ENCODE results near the gene TOX2. TPM values are rescaled to one million over a fixed set of nuclear protein-coding genes. Genes with fewer than 3 reads are reported as not detected.

The TOX2 gene
- total RNA-seq, 1 experiment from 2014 or later = 1.7 TPM

DNA sequence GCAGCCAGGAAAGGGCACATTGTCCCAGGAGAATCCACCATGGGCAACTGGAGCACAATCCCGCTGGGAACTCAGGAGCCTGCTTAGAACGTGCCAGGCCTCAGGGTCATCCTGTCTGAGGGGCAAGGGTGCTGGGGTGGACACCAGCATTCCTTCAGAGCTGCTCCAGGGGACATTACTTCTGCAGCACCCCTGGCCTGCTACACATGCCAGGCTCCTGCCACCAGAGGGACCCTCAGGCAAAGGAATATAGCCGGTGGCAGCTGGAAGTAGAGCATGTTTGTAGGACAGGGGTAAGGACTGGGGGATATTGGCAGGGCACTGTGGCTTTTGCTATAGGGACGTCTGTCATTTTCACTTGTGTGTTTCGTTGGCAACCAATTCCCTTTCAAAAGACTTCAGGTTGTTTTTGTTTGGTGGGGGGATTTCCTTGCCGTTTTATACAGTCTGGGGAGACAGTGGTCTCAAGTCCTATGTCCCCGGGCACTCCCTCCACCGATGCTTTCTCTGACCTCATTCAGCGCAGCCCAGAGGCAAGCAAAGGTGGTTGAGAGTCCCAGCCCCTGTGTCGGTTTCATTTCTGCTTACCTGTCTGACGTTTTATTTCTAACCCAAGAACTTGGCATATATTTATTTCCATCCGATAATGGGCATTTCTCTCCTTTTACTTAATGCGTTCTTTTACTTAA is 141.5 kb downstream of the TOX2 start:
- H3K27ac ChIP-seq (ENCODE audit: insufficient read length, low read depth, low read length) = no peak overlapping the region
- no peak overlapping the region for H4K91ac ChIP-seq (ENCODE audit: insufficient read length, low read depth, low read length)
- no peak overlapping the region for H2BK5ac ChIP-seq (ENCODE audit: insufficient read length, low read length)
- no peak overlapping the region for H3K56ac ChIP-seq (ENCODE audit: insufficient read length, low read depth, low read length)
- peaks cover 11 to 14% of the 10 kb centered on the region in 2 experiments for H3K4me1 Mint-ChIP-seq
- H3K4me1 ChIP-seq (ENCODE audit: insufficient read depth, low read length) = no peaks in the 10 kb centered on the region; the same call in 1 of the 2 replicates
- no peak overlapping the region for H3T11ph ChIP-seq (ENCODE audit: low read length)
- H4K8ac ChIP-seq (replicated peaks; ENCODE audit: insufficient read length, low read depth, low read length) = no peak overlapping the region
- H3K79me2 ChIP-seq (ENCODE audit: insufficient read depth, low read length) = no peaks in the 10 kb centered on the region
- H3K4me3 Mint-ChIP-seq = no peak overlapping the region
- no peak overlapping the region for H2BK120ac ChIP-seq (ENCODE audit: low read depth, low read length, poor library complexity, severe bottlenecking)
- peaks cover 0 to 6% of the 10 kb centered on the region in 2 experiments; a peak in 2 of 5 replicates for H3K9me3 Mint-ChIP-seq
- H3K27ac Mint-ChIP-seq = no peak overlapping the region; a peak in 1 of 7 replicates
- H3K14ac ChIP-seq (ENCODE audit: insufficient read depth, low read length) = no peak overlapping the region
- H3K79me1 ChIP-seq (ENCODE audit: insufficient read depth, low read depth, low read length, poor library complexity, severe bottlenecking) = no peaks in the 10 kb centered on the region
- no peak overlapping the region for H2BK20ac ChIP-seq (ENCODE audit: low read depth, low read length, poor library complexity, severe bottlenecking)
- no peak overlapping the region for H3K23ac ChIP-seq (ENCODE audit: insufficient read length, low read depth, low read length)
- H2AFZ ChIP-seq (ENCODE audit: low read length) = no peak overlapping the region
- H3K4me2 ChIP-seq (ENCODE audit: insufficient read depth, insufficient read length, low read length) = no peak overlapping the region
- no CpG with 5 or more reads among the region's 13 CpGs for WGBS (ENCODE audit: extremely low coverage, insufficient read length, low lambda C conversion rate)
- H2BK12ac ChIP-seq (ENCODE audit: insufficient read length, low read depth, low read length) = no peak overlapping the region
- no peak overlapping the region for H2AK5ac ChIP-seq (ENCODE audit: insufficient read length, low read length)
- H3K9ac ChIP-seq (ENCODE audit: extremely low read depth, insufficient read length, low read length) = no peak overlapping the region
- no peaks in the 10 kb centered on the region for H3K27me3 Mint-ChIP-seq (ENCODE audit: low read depth)
- no peaks in the 10 kb centered on the region for H4K20me1 ChIP-seq (ENCODE audit: control insufficient read depth, insufficient read depth, insufficient read length)
- peaks cover 0 to 9% (median 2%) of the 10 kb centered on the region in 3 experiments; a peak in 3 of 7 replicates for H3K36me3 Mint-ChIP-seq (ENCODE audit: insufficient read depth in 1 of 3, low read depth in 3 of 3)
- H3K4ac ChIP-seq (ENCODE audit: low read depth, low read length) = no peak overlapping the region
- no peak overlapping the region for H4K5ac ChIP-seq (ENCODE audit: insufficient read length, low read depth, low read length)
- no peak overlapping the region for H2BK15ac ChIP-seq (ENCODE audit: low read depth, low read length)
- no peak overlapping the region for H3K18ac ChIP-seq (ENCODE audit: insufficient read length, low read depth, low read length)
- H3K27me3 ChIP-seq (ENCODE audit: insufficient read depth, low read length) = no peaks in the 10 kb centered on the region
- no peaks in the 10 kb centered on the region for H3K9me3 ChIP-seq (ENCODE audit: control insufficient read depth, low read depth, low read length)
- peak; percentile 75 for DNase-seq
- H3K23me2 ChIP-seq (ENCODE audit: insufficient read length, low read depth, low read length, poor library complexity, severe bottlenecking) = no peaks in the 10 kb centered on the region
- TF ChIP-seq, protein P1, sequence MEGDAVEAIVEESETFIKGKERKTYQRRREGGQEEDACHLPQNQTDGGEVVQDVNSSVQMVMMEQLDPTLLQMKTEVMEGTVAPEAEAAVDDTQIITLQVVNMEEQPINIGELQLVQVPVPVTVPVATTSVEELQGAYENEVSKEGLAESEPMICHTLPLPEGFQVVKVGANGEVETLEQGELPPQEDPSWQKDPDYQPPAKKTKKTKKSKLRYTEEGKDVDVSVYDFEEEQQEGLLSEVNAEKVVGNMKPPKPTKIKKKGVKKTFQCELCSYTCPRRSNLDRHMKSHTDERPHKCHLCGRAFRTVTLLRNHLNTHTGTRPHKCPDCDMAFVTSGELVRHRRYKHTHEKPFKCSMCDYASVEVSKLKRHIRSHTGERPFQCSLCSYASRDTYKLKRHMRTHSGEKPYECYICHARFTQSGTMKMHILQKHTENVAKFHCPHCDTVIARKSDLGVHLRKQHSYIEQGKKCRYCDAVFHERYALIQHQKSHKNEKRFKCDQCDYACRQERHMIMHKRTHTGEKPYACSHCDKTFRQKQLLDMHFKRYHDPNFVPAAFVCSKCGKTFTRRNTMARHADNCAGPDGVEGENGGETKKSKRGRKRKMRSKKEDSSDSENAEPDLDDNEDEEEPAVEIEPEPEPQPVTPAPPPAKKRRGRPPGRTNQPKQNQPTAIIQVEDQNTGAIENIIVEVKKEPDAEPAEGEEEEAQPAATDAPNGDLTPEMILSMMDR (conservative IDR thresholded peaks at IDR 0.05) = peak; percentile 79
